HEK293T (cell line): Measurements from ENCODE around the gene MAU2.

Source experiments
- ARNT ChIP-seq: fragments of 450-650 bp; IDR thresholded peaks from 2 replicates; pipeline ENCODE4 v1.6.1; 2017; ENCODE audit warnings: mild to moderate bottlenecking
- ELF4 ChIP-seq: fragments of 450-650 bp; IDR thresholded peaks from 2 replicates; pipeline ENCODE4 v1.6.1; 2017; ENCODE audit warnings: antibody characterized with exemption
- FOXA1 ChIP-seq: fragments of 450-650 bp; IDR thresholded peaks from 2 replicates; pipeline ENCODE4 v1.6.1; 2016; ENCODE audit warnings: mild to moderate bottlenecking
- FOXM1 ChIP-seq: fragments of 450-650 bp; IDR thresholded peaks from 2 replicates; pipeline ENCODE4 v1.6.1; 2017; ENCODE audit warnings: mild to moderate bottlenecking, borderline replicate concordance
- L3MBTL2 ChIP-seq: fragments of 450-650 bp; conservative IDR thresholded peaks from 2 replicates; pipeline ENCODE4 v1.6.1; 2016; ENCODE audit warnings: mild to moderate bottlenecking
- LEF1 ChIP-seq: fragments of 450-650 bp; IDR thresholded peaks from 2 replicates; pipeline ENCODE4 v1.6.1; 2017; ENCODE audit warnings: mild to moderate bottlenecking, borderline replicate concordance
- NFRKB ChIP-seq: fragments of 450-650 bp; IDR thresholded peaks from 2 replicates; pipeline ENCODE4 v1.6.1; 2016; ENCODE audit warnings: mild to moderate bottlenecking, moderate library complexity
- SP1 ChIP-seq: fragments of 450-650 bp; IDR thresholded peaks from 2 replicates; pipeline ENCODE4 v1.6.1; 2017
- SUZ12 ChIP-seq: fragments of 450-650 bp; IDR thresholded peaks from 2 replicates; pipeline ENCODE4 v1.6.1; 2016; ENCODE audit warnings: mild to moderate bottlenecking
- TARDBP ChIP-seq: fragments of 450-650 bp; IDR thresholded peaks from 2 replicates; pipeline ENCODE4 v1.6.1; 2016

- no peak for TF ChIP-seq ELF4
- TF ChIP-seq FOXM1: no peak
- TF ChIP-seq SUZ12: no peak
- TF ChIP-seq TARDBP: no peak
- TF ChIP-seq FOXA1: no peak
- TF ChIP-seq SP1: no peak
- TF ChIP-seq L3MBTL2: no peak
- TF ChIP-seq NFRKB: no peak
- TF ChIP-seq ARNT: no peak
- TF ChIP-seq LEF1: no peak
These were observed 34.9 kb upstream of the MAU2 start for GRCh38 chr19:19285686-19286085.
